ENCODE data around the gene HOXA7. TPM values are rescaled to one million over a fixed set of nuclear protein-coding genes. Genes with fewer than 3 reads are reported as not detected.
A peak's percentile ranks its signal among the peaks of the same experiment; 100 is the strongest.

Gene HOXA7
- total and polyA plus RNA-seq, 12 donors = 7.9 to 39.1 (median 22.7) TPM

- no peak overlapping the region for H3K4me3 ChIP-seq
- TF ChIP-seq CTCF (IDR thresholded peaks at IDR 0.05) (peak; percentile 56 to 83 (median 74)), POLR2A (IDR thresholded peaks at IDR 0.05) (no peak)
- DNase-seq = peak; percentile 73 to 94 (median 81)
- no peaks in the 10 kb centered on the region for H3K36me3 ChIP-seq (replicated peaks in 1 of 2)
- peaks cover 9 to 23% of the 10 kb centered on the region in 2 donors for H3K4me1 ChIP-seq (replicated peaks in 1 of 2)
- intact Hi-C loops (cut with DNase I) = loop anchor here in 1 of 2 donors (10.0 kb wide), 3 partner anchors 728 to 898 kb away; no protein-coding TSS in a partner anchor
- no peaks in the 10 kb centered on the region for H3K9me3 ChIP-seq (replicated peaks in 1 of 3)
- no peak overlapping the region for H3K27ac ChIP-seq
- peaks cover 96% of the 10 kb centered on the region for H3K27me3 ChIP-seq
- 2 to 7% (median 3%) methylated on average over 6 of the region's 6 CpGs for WGBS, 4 donors
Observed at GRCh38 chr7:27196287-27196767, 39.9 kb upstream of the HOXA7 start.

- Histone ChIP-seq H3K27ac (no peak overlapping the region), H3K27me3 (peaks cover 96% of the 10 kb centered on the region), H3K4me1 (replicated peaks in 1 of 2) (peaks cover 9 to 17% of the 10 kb centered on the region in 2 donors), H3K4me3 (no peak overlapping the region), H3K36me3 (replicated peaks in 1 of 2) (no peaks in the 10 kb centered on the region), H3K9me3 (replicated peaks in 1 of 3) (no peaks in the 10 kb centered on the region)
- TF ChIP-seq POLR2A (IDR thresholded peaks at IDR 0.05) (no peak), CTCF (IDR thresholded peaks at IDR 0.05) (no peak)
- intact Hi-C loops (cut with DNase I) = loop anchor here in 1 of 2 donors (10.0 kb wide), 3 partner anchors 730 to 900 kb away; no protein-coding TSS in a partner anchor
- peak in 1 of 7 donors; percentile 21 for DNase-seq
- WGBS, 4 donors = 34 to 46% (median 36%) methylated on average over 9 of the region's 9 CpGs
Observed at GRCh38 chr7:27194686-27195379, 38.4 kb upstream of the HOXA7 start.

GRCh38 chr7:27194002-27194352 lies 37.5 kb upstream of the HOXA7 start:
- no peak overlapping the region for H3K27ac ChIP-seq
- WGBS, 4 donors = 45 to 61% (median 52%) methylated on average over 2 of the region's 2 CpGs
- peaks cover 100% of the 10 kb centered on the region for H3K27me3 ChIP-seq

More at GRCh38 chr7:27194002-27194352, 37.5 kb upstream of the HOXA7 start:
- intact Hi-C loops (cut with DNase I) = loop anchor here in 1 of 2 donors (10.0 kb wide), 3 partner anchors 731 to 901 kb away; no protein-coding TSS in a partner anchor
- Histone ChIP-seq H3K36me3 (replicated peaks in 1 of 2) (no peaks in the 10 kb centered on the region), H3K4me1 (replicated peaks in 1 of 2) (peaks cover 9 to 15% of the 10 kb centered on the region in 2 donors), H3K4me3 (no peak overlapping the region), H3K9me3 (replicated peaks in 1 of 3) (no peaks in the 10 kb centered on the region)
- DNase-seq = peak in 1 of 7 donors; percentile 6
- TF ChIP-seq CTCF (IDR thresholded peaks at IDR 0.05) = no peak
- TF ChIP-seq POLR2A (IDR thresholded peaks at IDR 0.05) = no peak
